ENCODE results near the gene PLVAP. TPM values are rescaled to one million over a fixed set of nuclear protein-coding genes. Genes with fewer than 3 reads are reported as not detected.

PLVAP gene
- total and polyA plus RNA-seq, 9 of the 15 experiments (the other 6 are each of a cell fraction or from before 2014, with no cell fraction given), result 0.09 to 0.84 (median 0.51) TPM; not detected in 4

GRCh38 chr19:17348700-17349099 lies 28.4 kb downstream of the PLVAP start (continued):
- TF ChIP-seq PRDM10 (IDR thresholded peaks at IDR 0.05; ENCODE audit: partially characterized antibody) (peak; percentile 95), ZNF140 (CRISPR knock-in tag; IDR thresholded peaks at IDR 0.05) (no peak), NFIC (IDR thresholded peaks at IDR 0.05) (peak; percentile 57), ZNF316 (IDR thresholded peaks at IDR 0.05) (no peak), FOS (IDR thresholded peaks at IDR 0.05; ENCODE audit: extremely low read depth, insufficient read length) (no peak), JUND (IDR thresholded peaks at IDR 0.05; ENCODE audit: borderline replicate concordance, low read depth, low read length) (0 out of 2 replicates have a peak, but pooled peaks have one; percentile 2), JUND (tag; IDR thresholded peaks at IDR 0.05; ENCODE audit: borderline replicate concordance, low read depth, low read length) (no peak), ETV1 (tag; conservative IDR thresholded peaks at IDR 0.05; ENCODE audit: low read depth) (peak; percentile 31; the same call in 1 of the 2 replicates), ATF4 (CRISPR knock-in tag; IDR thresholded peaks at IDR 0.05) (no peak), MAZ (CRISPR knock-in tag; conservative IDR thresholded peaks at IDR 0.05 in 1 of 2, IDR thresholded peaks at IDR 0.05 in 1 of 2) (no peak)

Data from K562 (cell line).